GM18517 (cell line): Measurements from ENCODE around the gene BRD3.
"Not testable (repeated sequence)": the region's sequence is repeated elsewhere in the genome, so short reads cannot be mapped to it uniquely, and the experiment has no call there.

Experiments used
- ATAC-seq: cut with Tn5 transposase; IDR thresholded peaks from one replicate; pipeline ENCODE4 v1.9.1; 2021; ENCODE audit warnings: mild to moderate bottlenecking, moderate library complexity; ENCODE audit not compliant: unreplicated experiment

BRD3 gene

GRCh38 chr9:133995012-133995896 lies 72.6 kb downstream of the BRD3 start:
- no peak for ATAC-seq

GRCh38 chr9:133994353-133995011 lies 73.3 kb downstream of the BRD3 start:
- ATAC-seq = no peak

- no peak for ATAC-seq
Measured at GRCh38 chr9:133993635-133994253, 74.1 kb downstream of the BRD3 start.

- ATAC-seq = peak; percentile 31
Measured at GRCh38 chr9:133992780-133993634, 74.8 kb downstream of the BRD3 start.

GRCh38 chr9:133991964-133992779 lies 75.7 kb downstream of the BRD3 start, which contains the start of gene VAV2:
VAV2 (minus strand) TSS chr9:133992324; CDS start chr9:133992278, 46 bp downstream.
- peak; percentile 50 for ATAC-seq

- no peak for ATAC-seq
Measured at GRCh38 chr9:133991214-133991921, 76.5 kb downstream of the BRD3 start.

- ATAC-seq = no peak
Measured at GRCh38 chr9:133990366-133991213, 77.2 kb downstream of the BRD3 start.

GRCh38 chr9:133989625-133990365 lies 78.0 kb downstream of the BRD3 start:
- no peak for ATAC-seq

- not testable (repeated sequence) for ATAC-seq
Measured at GRCh38 chr9:133988771-133989170, 79.1 kb downstream of the BRD3 start.

GRCh38 chr9:133987946-133988665 lies 79.7 kb downstream of the BRD3 start:
- no peak for ATAC-seq

GRCh38 chr9:133987446-133987788 lies 80.4 kb downstream of the BRD3 start:
- no peak for ATAC-seq

- ATAC-seq = no peak
Measured at GRCh38 chr9:133986774-133987445, 80.9 kb downstream of the BRD3 start.

GRCh38 chr9:133986061-133986460 lies 81.8 kb downstream of the BRD3 start:
- ATAC-seq = no peak

GRCh38 chr9:133982971-133983720 lies 84.7 kb downstream of the BRD3 start:
- ATAC-seq = no peak

GRCh38 chr9:133981958-133982681 lies 85.7 kb downstream of the BRD3 start:
- no peak for ATAC-seq
